B cell (primary cell): ENCODE measurements around the gene NPS. TPM values are rescaled to one million over a fixed set of nuclear protein-coding genes. Genes with fewer than 3 reads are reported as not detected.

Experiments used
- ATAC-seq: fragments of 200-7000 bp; cut with Tn5 transposase; one replicate; pipeline ENCODE4 v1.10.0; 2021; ENCODE audit warnings: low read depth, mild to moderate bottlenecking, moderate number of reproducible peaks, moderate library complexity
- CTCF ChIA-PET: fragments of 350-600 bp; sonication (Branson Sonifier 250); formaldehyde crosslinking; loops from one replicate; lab custom pipeline; 2021; ENCODE audit warnings: antibody characterized with exemption, inconsistent platforms; lab: Charles Lee
- POLR2A ChIA-PET: fragments of 350-600 bp; sonication (Branson Sonifier 250); formaldehyde crosslinking; loops from one replicate; lab custom pipeline; 2021; ENCODE audit warnings: antibody characterized with exemption; lab: Charles Lee
- DNase-seq: peaks from one replicate; pipeline ENCODE4 v3.0.0; 2013
- H2AFZ ChIP-seq: 2 replicates; pipeline ENCODE4 v1.6.1; 2012; ENCODE audit warnings: mild to moderate bottlenecking, low read depth, low read length; ENCODE audit not compliant: insufficient read depth, poor library complexity, severe bottlenecking
- H3K27ac ChIP-seq, 2 donors: 1 replicate in 1 of 2; 2 replicates in 1 of 2; pipeline ENCODE4 v1.5.1; 2012 to 2013; ENCODE audit warnings: low read length in 2 of 2, mild to moderate bottlenecking in 2 of 2, moderate library complexity in 1 of 2
- H3K27me3 ChIP-seq, 4 experiments: fragments of 200-600 bp in 1 of 4; sonication (generic) in 1 of 4; replicated peaks in 1 of 4; 1 replicate in 2 of 4; 2 replicates in 2 of 4; pipeline versions ENCODE4 v1.6.1 to v1.7.0; 2013 to 2016; ENCODE audit warnings: low read length in 3 of 4, mild to moderate bottlenecking in 2 of 4, mixed read lengths in 1 of 4, moderate library complexity in 1 of 4; ENCODE audit not compliant: insufficient read depth in 4 of 4, control insufficient read depth in 3 of 4; ENCODE audit errors: control extremely low read depth in 1 of 4
- H3K36me3 ChIP-seq, 2 experiments: replicated peaks in 1 of 2; 1 replicate in 1 of 2; 2 replicates in 1 of 2; pipeline versions ENCODE4 v1.6.1 to v1.7.1; 2013; ENCODE audit warnings: low read length in 1 of 2; ENCODE audit not compliant: insufficient read depth in 2 of 2, control insufficient read depth in 1 of 2; ENCODE audit errors: control extremely low read depth in 1 of 2, extremely low read depth in 1 of 2
- H3K4me1 ChIP-seq, 2 donors: fragments of 200-600 bp in 1 of 2; sonication (generic) in 1 of 2; 1 replicate in 1 of 2; 2 replicates in 1 of 2; pipeline versions ENCODE4 v1.5.1 to v1.6.1; 2013 to 2017; ENCODE audit warnings: low read length in 2 of 2; ENCODE audit not compliant: control insufficient read depth in 2 of 2, insufficient read depth in 2 of 2
- H3K4me2 ChIP-seq: replicated peaks from 2 replicates; pipeline ENCODE3; 2012; ENCODE audit warnings: mild to moderate bottlenecking, low read depth, low read length; ENCODE audit not compliant: poor library complexity, severe bottlenecking
- H3K4me3 ChIP-seq, 5 experiments: fragments of 200-600 bp in 1 of 5; sonication (generic) in 1 of 5; 1 replicate in 3 of 5; 2 replicates in 2 of 5; pipeline versions ENCODE4 v1.5.1 to v1.7.0; 2011 to 2016; ENCODE audit warnings: low read length in 4 of 5, mild to moderate bottlenecking in 4 of 5, low read depth in 2 of 5, control low read depth in 1 of 5, moderate library complexity in 1 of 5; ENCODE audit not compliant: insufficient read depth in 1 of 5; ENCODE audit errors: control extremely low read depth in 1 of 5, extremely low read depth in 1 of 5
- H3K79me2 ChIP-seq: fragments of 200-600 bp; sonication (generic); one replicate; pipeline ENCODE4 v1.6.0; 2016; ENCODE audit warnings: low read length; ENCODE audit not compliant: control insufficient read depth, insufficient read depth
- H3K9ac ChIP-seq: fragments of 200-600 bp; sonication (generic); 2 replicates; pipeline ENCODE4 v1.6.1; 2017; ENCODE audit warnings: mild to moderate bottlenecking, low read length, moderate library complexity
- H3K9me3 ChIP-seq, 3 donors: one replicate each; pipeline versions ENCODE4 v1.6.1 to v1.7.1; 2013; ENCODE audit warnings: low read length in 2 of 3; ENCODE audit not compliant: control insufficient read depth in 2 of 3, insufficient read depth in 1 of 3; ENCODE audit errors: control extremely low read depth in 1 of 3
- H4K20me1 ChIP-seq: 2 replicates; pipeline ENCODE4 v1.6.0; 2012; ENCODE audit warnings: mild to moderate bottlenecking, low read length; ENCODE audit not compliant: insufficient read depth, control insufficient read depth, poor library complexity, severe bottlenecking
- H3K27ac Mint-ChIP-seq: one replicate; pipeline ENCODE4 v1.8.0; 2021; ENCODE audit warnings: mixed read lengths
- H3K27me3 Mint-ChIP-seq: one replicate; pipeline ENCODE4 v1.8.0; 2021; ENCODE audit warnings: mixed read lengths
- H3K4me1 Mint-ChIP-seq: one replicate; pipeline ENCODE4 v1.8.0; 2021; ENCODE audit warnings: mixed read lengths
- H3K4me3 Mint-ChIP-seq: one replicate; pipeline ENCODE4 v1.8.0; 2021; ENCODE audit warnings: mixed read lengths
- H3K9me3 Mint-ChIP-seq: one replicate; pipeline ENCODE4 v1.8.0; 2022; ENCODE audit warnings: mixed read lengths; ENCODE audit not compliant: insufficient read depth
- EZH2 ChIP-seq: IDR thresholded peaks from 2 replicates; pipeline ENCODE4 v1.6.1; 2012; ENCODE audit warnings: borderline replicate concordance, low read depth, mild to moderate bottlenecking, moderate library complexity, low read length; ENCODE audit not compliant: insufficient read depth, poor library complexity, severe bottlenecking
- WGBS: methylation state at CpG from one replicate; pipeline ENCODE4 v1.1.5; 2013; ENCODE audit warnings: missing lambda C conversion rate; ENCODE audit not compliant: insufficient coverage; 5-methylcytosine and 5-hydroxymethylcytosine counted together
- intact Hi-C: fragments of 100-400 bp; cut with micrococcal nuclease; formaldehyde crosslinking; loops from one replicate; pipeline ENCODE4 v1.10.0; 2022
- polyA plus RNA-seq: library from polyadenylated mRNA; depleted of rRNA; stranded (reverse); fragments of >200 nt; gene quantifications from 2 replicates; pipeline ENCODE4 v1.2.3, GENCODE V29; 2012
- total RNA-seq, 2 donors: library from RNA; stranded (reverse); fragments of 120-200 nt in 1 of 2; gene quantifications; 1 replicate in 1 of 2; 2 replicates in 1 of 2; pipeline versions ENCODE4 v1.2.3 to v1.2.4, GENCODE V29; 2013 to 2022
- TF ChIP-seq, protein P1 (sequence below): fragments of 200-600 bp; IDR thresholded peaks from one replicate; pipeline ENCODE4 v1.8.0; 2022; ENCODE audit warnings: antibody characterized with exemption, mild to moderate bottlenecking

Gene NPS
- total and polyA plus RNA-seq, 2 donors (not counting 1 experiment from before 2014, with no cell fraction given) = not detected

DNA sequence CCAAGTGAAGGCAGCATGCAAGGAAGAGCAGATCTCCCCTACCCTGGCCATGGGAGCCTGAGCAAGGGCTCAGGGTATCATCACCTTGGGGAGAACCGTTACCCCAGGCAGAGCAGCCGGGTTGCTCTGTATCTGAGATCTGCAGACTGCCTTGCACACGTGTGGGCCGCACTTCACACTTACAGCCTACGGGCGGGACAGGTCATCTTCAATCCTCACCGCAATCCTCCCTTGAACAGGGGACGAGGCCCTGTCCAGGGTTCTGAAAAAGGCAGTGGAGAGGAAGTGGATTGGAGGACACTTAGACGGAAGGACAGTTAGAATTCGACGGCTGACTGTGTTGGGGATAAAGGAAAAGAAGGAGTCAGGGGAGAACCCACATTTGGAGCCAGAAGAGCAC lies 51.4 kb downstream of the NPS start:
- no peaks in the 10 kb centered on the region for H3K36me3 ChIP-seq
- no peak overlapping the region for H3K4me2 ChIP-seq
- 46% methylated on average over 9 of the region's 11 CpGs for WGBS
- Mint-ChIP-seq H3K9me3 (peaks cover 8% of the 10 kb centered on the region), H3K4me3 (no peak overlapping the region), H3K27ac (no peak overlapping the region), H3K27me3 (peaks cover 5% of the 10 kb centered on the region), H3K4me1 (no peaks in the 10 kb centered on the region)
- no peaks in the 10 kb centered on the region for H4K20me1 ChIP-seq
- no peaks in the 10 kb centered on the region for H3K4me1 ChIP-seq
- no peaks in the 10 kb centered on the region for H3K27me3 ChIP-seq
- no peaks in the 10 kb centered on the region for H3K79me2 ChIP-seq
- no peak overlapping the region for H3K4me3 ChIP-seq
- no peak for ATAC-seq
- H3K9me3 ChIP-seq = peaks cover 0 to 11% (median 0%) of the 10 kb centered on the region in 3 donors
- intact Hi-C loops = no loop called here
- TF ChIP-seq, protein P1, sequence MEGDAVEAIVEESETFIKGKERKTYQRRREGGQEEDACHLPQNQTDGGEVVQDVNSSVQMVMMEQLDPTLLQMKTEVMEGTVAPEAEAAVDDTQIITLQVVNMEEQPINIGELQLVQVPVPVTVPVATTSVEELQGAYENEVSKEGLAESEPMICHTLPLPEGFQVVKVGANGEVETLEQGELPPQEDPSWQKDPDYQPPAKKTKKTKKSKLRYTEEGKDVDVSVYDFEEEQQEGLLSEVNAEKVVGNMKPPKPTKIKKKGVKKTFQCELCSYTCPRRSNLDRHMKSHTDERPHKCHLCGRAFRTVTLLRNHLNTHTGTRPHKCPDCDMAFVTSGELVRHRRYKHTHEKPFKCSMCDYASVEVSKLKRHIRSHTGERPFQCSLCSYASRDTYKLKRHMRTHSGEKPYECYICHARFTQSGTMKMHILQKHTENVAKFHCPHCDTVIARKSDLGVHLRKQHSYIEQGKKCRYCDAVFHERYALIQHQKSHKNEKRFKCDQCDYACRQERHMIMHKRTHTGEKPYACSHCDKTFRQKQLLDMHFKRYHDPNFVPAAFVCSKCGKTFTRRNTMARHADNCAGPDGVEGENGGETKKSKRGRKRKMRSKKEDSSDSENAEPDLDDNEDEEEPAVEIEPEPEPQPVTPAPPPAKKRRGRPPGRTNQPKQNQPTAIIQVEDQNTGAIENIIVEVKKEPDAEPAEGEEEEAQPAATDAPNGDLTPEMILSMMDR = no peak
- TF ChIP-seq EZH2 = no peak
- H2AFZ ChIP-seq = no peak overlapping the region
- no peak overlapping the region for H3K9ac ChIP-seq
- no peak overlapping the region for H3K27ac ChIP-seq
- ChIA-PET POLR2A (no interaction called here), CTCF (no interaction called here)
- DNase-seq = no peak

Other genes starting within 250 kb of the NPS start
- gene FOXI2, start 187.9 kb downstream of the NPS start, total RNA-seq = not detected in 2 replicates
- gene FOXI2, start 187.9 kb downstream of the NPS start, polyA plus RNA-seq = not detected in 2 replicates